DND-41 (cell line): ENCODE measurements around the gene CPSF4L.
"Not testable (repeated sequence)": the region's sequence is repeated elsewhere in the genome, so short reads cannot be mapped to it uniquely, and the experiment has no call there.

Source experiments
- ATAC-seq: fragments of 200-7000 bp; cut with Tn5 transposase; 3 replicates; pipeline ENCODE4 v1.9.1; 2021; ENCODE audit warnings: low read depth; ENCODE audit not compliant: insufficient read depth
- DNase-seq: peaks from one replicate; pipeline ENCODE4 v3.0.0-alpha.2; 2020
- H2AFZ ChIP-seq: 2 replicates; pipeline ENCODE4 v1.6.0; 2012; ENCODE audit warnings: low read depth, low read length
- H3K27ac ChIP-seq: 2 replicates; pipeline ENCODE4 v1.5.1; 2012; ENCODE audit warnings: low read length, inconsistent platforms
- H3K27me3 ChIP-seq: fragments of 200-600 bp; sonication (generic); 2 replicates; pipeline ENCODE4 v1.6.0; 2012; ENCODE audit warnings: low read length, mild to moderate bottlenecking, inconsistent platforms; ENCODE audit not compliant: insufficient read depth, poor library complexity
- H3K36me3 ChIP-seq: 2 replicates; pipeline ENCODE4 v1.5.1; 2012; ENCODE audit warnings: low read length, inconsistent platforms; ENCODE audit not compliant: insufficient read depth
- H3K4me1 ChIP-seq: 2 replicates; pipeline ENCODE4 v1.5.1; 2012; ENCODE audit warnings: mild to moderate bottlenecking, low read length; ENCODE audit not compliant: insufficient read depth
- H3K4me2 ChIP-seq: 2 replicates; pipeline ENCODE4 v1.6.0; 2012; ENCODE audit warnings: mild to moderate bottlenecking, moderate library complexity, low read length, inconsistent platforms; ENCODE audit not compliant: insufficient read depth
- H3K4me3 ChIP-seq, 2 experiments: fragments of 200-600 bp in 1 of 2; shearing (Covaris generic) in 1 of 2; 2 replicates each; pipeline ENCODE4 v1.5.1; 2012 to 2016; ENCODE audit warnings: inconsistent platforms in 2 of 2, low read length in 2 of 2, mild to moderate bottlenecking in 2 of 2, low read depth in 1 of 2, moderate library complexity in 1 of 2
- H3K79me2 ChIP-seq: 2 replicates; pipeline ENCODE4 v1.6.0; 2012; ENCODE audit warnings: low read length, inconsistent platforms; ENCODE audit not compliant: insufficient read depth
- H3K9ac ChIP-seq: 2 replicates; pipeline ENCODE4 v1.6.0; 2012; ENCODE audit warnings: low read depth, mild to moderate bottlenecking, inconsistent platforms, low read length, moderate library complexity
- H3K9me3 ChIP-seq: 2 replicates; pipeline ENCODE4 v1.5.1; 2012; ENCODE audit warnings: low read length, moderate library complexity, mild to moderate bottlenecking, inconsistent platforms; ENCODE audit not compliant: insufficient read depth, severe bottlenecking
- H4K20me1 ChIP-seq: 2 replicates; pipeline ENCODE4 v1.6.0; 2012; ENCODE audit warnings: low read length; ENCODE audit not compliant: insufficient read depth
- CTCF ChIP-seq: IDR thresholded peaks from 2 replicates; pipeline ENCODE4 v1.5.1; 2012; ENCODE audit warnings: borderline replicate concordance, low read length, moderate library complexity, mild to moderate bottlenecking; ENCODE audit not compliant: poor library complexity, severe bottlenecking; ENCODE audit errors: extremely low read depth
- EZH2 ChIP-seq: IDR thresholded peaks from 3 replicates; pipeline ENCODE4 v1.6.1; 2012; ENCODE audit warnings: borderline replicate concordance, low read depth, mild to moderate bottlenecking, moderate library complexity, low read length, inconsistent platforms; ENCODE audit not compliant: severe bottlenecking

Gene CPSF4L, protein sequence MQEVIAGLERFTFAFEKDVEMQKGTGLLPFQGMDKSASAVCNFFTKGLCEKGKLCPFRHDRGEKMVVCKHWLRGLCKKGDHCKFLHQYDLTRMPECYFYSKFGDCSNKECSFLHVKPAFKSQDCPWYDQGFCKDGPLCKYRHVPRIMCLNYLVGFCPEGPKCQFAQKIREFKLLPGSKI

DNA sequence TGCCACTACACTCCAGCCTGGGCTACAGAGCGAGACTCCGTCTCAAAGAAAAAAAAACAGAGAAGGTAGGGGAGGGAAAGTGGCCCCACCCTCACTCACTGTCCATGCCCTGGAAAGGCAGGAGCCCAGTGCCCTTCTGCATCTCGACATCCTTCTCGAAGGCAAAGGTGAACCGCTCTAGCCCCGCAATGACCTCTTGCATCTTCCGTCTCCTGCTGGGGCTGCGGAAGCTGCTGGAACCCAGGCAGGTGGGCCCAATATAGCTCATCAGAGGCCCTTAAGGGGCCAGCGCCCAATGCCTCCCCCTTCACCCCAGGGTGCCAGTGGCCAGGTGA is at the start of gene CPSF4L:
TSS of gene CPSF4L (minus strand) at position 264 of the 335 bp plus-strand sequence. CDS start at position 202, 62 bp downstream.
- Histone ChIP-seq H3K36me3 (no peaks in the 10 kb centered on the region), H3K79me2 (no peaks in the 10 kb centered on the region), H3K4me1 (no peaks in the 10 kb centered on the region), H3K9ac (no peak within 1 kb of the TSS), H3K4me2 (no peak within 1 kb of the TSS), H3K9me3 (no peaks in the 10 kb centered on the region), H2AFZ (no peak within 1 kb of the TSS), H3K4me3 (no peak within 1 kb of the TSS), H3K27ac (no peak within 1 kb of the TSS), H4K20me1 (no peaks in the 10 kb centered on the region), H3K27me3 (no peaks in the 10 kb centered on the region)
- TF ChIP-seq EZH2 (no peak), CTCF (no peak)
- DNase-seq (no peak), ATAC-seq (no peak)

- H3K79me2 ChIP-seq: no peaks in the 10 kb centered on the region
- TF ChIP-seq CTCF (no peak), EZH2 (peak; percentile 54)
- peak overlapping the region; percentile 73 for H3K9ac ChIP-seq
- ATAC-seq (peak; percentile 35), DNase-seq (no peak)
- peak overlapping the region; percentile 87 for H3K4me2 ChIP-seq
- peak overlapping the region; percentile 64 for H2AFZ ChIP-seq
- H3K36me3 ChIP-seq: no peaks in the 10 kb centered on the region; the same call in 1 of the 2 replicates
- H3K4me3 ChIP-seq: peak overlapping the region; percentile 38 to 63
- peak overlapping the region; percentile 40; the same call in 1 of the 2 replicates for H3K27ac ChIP-seq
- H4K20me1 ChIP-seq: no peaks in the 10 kb centered on the region
- peaks cover 39% of the 10 kb centered on the region for H3K27me3 ChIP-seq
- H3K4me1 ChIP-seq: peaks cover 18% of the 10 kb centered on the region
- no peaks in the 10 kb centered on the region for H3K9me3 ChIP-seq
Measured at GRCh38 chr17:73311428-73311780, 49.7 kb upstream of the CPSF4L start.

- no peak overlapping the region for H3K27ac ChIP-seq
- H2AFZ ChIP-seq: peak overlapping the region; percentile 42
- H4K20me1 ChIP-seq: no peaks in the 10 kb centered on the region
- DNase-seq: no peak
- H3K4me1 ChIP-seq: peaks cover 18% of the 10 kb centered on the region
- H3K4me2 ChIP-seq: peak overlapping the region; percentile 87
- no peaks in the 10 kb centered on the region for H3K79me2 ChIP-seq
- peaks cover 39% of the 10 kb centered on the region for H3K27me3 ChIP-seq
- TF ChIP-seq EZH2: no peak
- TF ChIP-seq CTCF: no peak
- peak overlapping the region; percentile 38 to 63; a peak in 3 of 4 replicates for H3K4me3 ChIP-seq
- peak overlapping the region; percentile 73 for H3K9ac ChIP-seq
- H3K36me3 ChIP-seq: no peaks in the 10 kb centered on the region; the same call in 1 of the 2 replicates
- no peak for ATAC-seq
- H3K9me3 ChIP-seq: no peaks in the 10 kb centered on the region
Measured at GRCh38 chr17:73309727-73310596, 48.3 kb upstream of the CPSF4L start.

DNA sequence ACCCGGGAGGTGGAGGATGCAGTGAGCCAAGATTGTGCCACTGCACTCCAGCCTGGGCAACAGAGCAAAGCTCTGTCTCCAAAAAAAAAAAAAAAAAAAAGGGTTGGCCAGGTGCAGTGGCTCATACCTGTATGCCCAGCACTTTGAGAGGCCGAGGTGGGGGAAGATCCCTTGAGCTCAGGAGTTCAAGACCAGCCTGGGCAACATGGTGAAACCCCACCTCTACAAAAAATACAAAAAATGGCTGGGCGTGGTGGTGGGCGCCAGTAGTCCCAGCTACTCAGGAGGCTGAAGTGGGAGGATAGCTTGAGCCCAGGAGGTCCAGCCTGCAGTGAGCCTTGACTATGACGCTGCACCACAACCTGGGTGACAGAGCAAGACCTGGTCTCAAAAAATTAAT is 47.3 kb upstream of the CPSF4L start:
- H3K9me3 ChIP-seq, H3K9ac ChIP-seq, H3K4me2 ChIP-seq, H3K4me3 ChIP-seq, H4K20me1 ChIP-seq, ATAC-seq, DNase-seq, H2AFZ ChIP-seq, H3K36me3 ChIP-seq, H3K27ac ChIP-seq, H3K79me2 ChIP-seq: not testable (repeated sequence)
- Histone ChIP-seq H3K27me3 (peaks cover 38% of the 10 kb centered on the region), H3K4me1 (peaks cover 18% of the 10 kb centered on the region)
